PC-3 (cell line): ENCODE results near the gene HEYL. TPM values are rescaled to one million over a fixed set of nuclear protein-coding genes. Genes with fewer than 3 reads are reported as not detected.
"Not testable (repeated sequence)": the region's sequence is repeated elsewhere in the genome, so short reads cannot be mapped to it uniquely, and the experiment has no call there.

ENCODE experiments used
- ATAC-seq: fragments of 200-7000 bp; cut with Tn5 transposase; 2 replicates; pipeline ENCODE4 v1.9.1; 2020; ENCODE audit warnings: mild to moderate bottlenecking, moderate library complexity
- BruUV-seq: library from RNA; stranded (reverse); fragments of 400-500 nt; replicated peaks from 2 replicates; lab custom pipeline; 2021; lab: Mats Ljungman, UMichigan
- CTCF ChIA-PET: fragments of 300-600 bp; sonication (Branson Sonifier 250); formaldehyde crosslinking; loops from one replicate; lab custom pipeline; 2022; ENCODE audit warnings: antibody characterized with exemption; lab: Charles Lee
- POLR2A ChIA-PET: fragments of 300-600 bp; sonication (Branson Sonifier 250); formaldehyde crosslinking; loops from one replicate; lab custom pipeline; 2022; ENCODE audit warnings: antibody characterized with exemption; ENCODE audit not compliant: unreplicated experiment; lab: Charles Lee
- DNase-seq: peaks from one replicate; pipeline ENCODE4 v3.0.0-alpha.2; 2015
- H2AFZ ChIP-seq: fragments of 300-600 bp; sonication (generic); 2 replicates; pipeline ENCODE4 v1.6.0; 2016; ENCODE audit warnings: antibody characterized with exemption, low read length
- H3F3A ChIP-seq: fragments of 300-600 bp; sonication (generic); one replicate; pipeline ENCODE4 v1.6.0; 2017; ENCODE audit warnings: antibody characterized with exemption, low read length, control low read depth, mild to moderate bottlenecking; ENCODE audit not compliant: unreplicated experiment
- H3K27ac ChIP-seq: fragments of 300-600 bp; sonication (generic); 2 replicates; pipeline ENCODE4 v1.5.1; 2016; ENCODE audit warnings: mild to moderate bottlenecking, low read length
- H3K27me3 ChIP-seq: fragments of 300-600 bp; sonication (generic); 2 replicates; pipeline ENCODE4 v1.6.1; 2016; ENCODE audit warnings: low read length, mixed read lengths
- H3K36me3 ChIP-seq: fragments of 300-600 bp; sonication (generic); 2 replicates; pipeline ENCODE4 v1.6.1; 2016; ENCODE audit warnings: low read depth, mixed run types, low read length, mixed read lengths
- H3K4me1 ChIP-seq: fragments of 300-600 bp; sonication (generic); 2 replicates; pipeline ENCODE4 v1.5.1; 2016; ENCODE audit warnings: low read length; ENCODE audit not compliant: insufficient read depth
- H3K4me2 ChIP-seq: fragments of 300-600 bp; sonication (generic); 2 replicates; pipeline ENCODE4 v1.6.0; 2016; ENCODE audit warnings: low read length
- H3K4me3 ChIP-seq: fragments of 300-600 bp; sonication (generic); 2 replicates; pipeline ENCODE4 v1.5.1; 2016; ENCODE audit warnings: mild to moderate bottlenecking, low read length, mixed read lengths
- H3K79me2 ChIP-seq: fragments of 300-600 bp; sonication (generic); 2 replicates; pipeline ENCODE4 v1.6.1; 2017; ENCODE audit warnings: low read length, mixed read lengths
- H3K9ac ChIP-seq: fragments of 300-600 bp; sonication (generic); 2 replicates; pipeline ENCODE4 v1.6.0; 2016; ENCODE audit warnings: mild to moderate bottlenecking, low read length
- H3K9me2 ChIP-seq: fragments of 300-600 bp; sonication (generic); replicated peaks from 2 replicates; pipeline ENCODE4 v1.6.1; 2016; ENCODE audit warnings: mixed run types, low read length, mixed read lengths
- H3K9me3 ChIP-seq: fragments of 300-600 bp; sonication (generic); 2 replicates; pipeline ENCODE4 v1.6.1; 2016; ENCODE audit warnings: low read length, mixed read lengths
- H4K20me1 ChIP-seq: fragments of 300-600 bp; sonication (generic); 2 replicates; pipeline ENCODE4 v1.6.1; 2016; ENCODE audit warnings: low read length, mixed read lengths
- EZH2 ChIP-seq: fragments of 300-600 bp; sonication (generic); IDR thresholded peaks from one replicate; pipeline ENCODE4 v1.6.1; 2017; ENCODE audit warnings: antibody characterized with exemption, mild to moderate bottlenecking, low read length; ENCODE audit not compliant: unreplicated experiment
- EZH2phosphoT487 ChIP-seq: fragments of 300-600 bp; sonication (generic); IDR thresholded peaks from 2 replicates; pipeline ENCODE4 v1.6.1; 2018; ENCODE audit warnings: mild to moderate bottlenecking, antibody characterized with exemption, low read length, borderline replicate concordance
- intact Hi-C: fragments of 100-400 bp; cut with micrococcal nuclease; formaldehyde crosslinking; loops from 2 replicates; pipeline ENCODE4 v1.9.0; 2023
- total RNA-seq: library from RNA; depleted of rRNA; stranded (reverse); fragments of >200 nt; gene quantifications from 2 replicates; pipeline ENCODE4 v1.2.3, GENCODE V29; 2014
- TF ChIP-seq, protein P1 (sequence below): fragments of 300-600 bp; sonication (generic); conservative IDR thresholded peaks from 2 replicates; pipeline ENCODE4 v1.5.1; 2017; ENCODE audit warnings: antibody characterized with exemption, low read depth, mild to moderate bottlenecking, low read length

HEYL gene
- total RNA-seq, 1 experiment from 2014 or later: not detected

DNA sequence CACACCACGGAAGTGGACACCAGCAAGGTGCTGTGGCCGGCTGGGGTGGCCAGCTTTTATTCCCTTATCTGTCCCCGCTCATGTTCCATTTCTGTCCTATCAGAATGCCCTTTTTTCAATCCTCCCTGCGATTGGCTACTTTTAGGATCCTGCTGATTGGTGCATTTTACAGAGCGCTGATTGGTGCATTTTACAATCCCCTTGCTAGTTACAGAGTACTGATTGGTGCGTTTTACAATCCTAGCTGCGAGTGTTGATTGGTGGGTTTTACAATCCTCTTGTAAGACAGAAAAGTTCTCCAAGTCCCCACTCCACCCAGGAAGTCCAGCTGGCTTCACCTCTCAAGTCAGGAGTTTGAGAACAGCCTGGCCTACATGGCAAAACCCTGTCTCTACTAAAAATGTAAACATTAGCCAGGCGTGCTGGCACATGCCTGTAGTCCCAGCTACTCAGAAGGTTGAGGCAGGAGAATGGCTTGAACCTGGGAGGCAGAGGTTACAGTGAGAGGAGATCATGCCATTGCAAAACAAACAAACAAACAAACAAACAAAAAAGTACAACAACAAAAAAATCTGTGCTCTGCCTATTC lies 37.7 kb downstream of the HEYL start:
- H2AFZ ChIP-seq, ATAC-seq, H3K9me3 ChIP-seq, H3K9ac ChIP-seq, H3K4me3 ChIP-seq, H3K27me3 ChIP-seq, H3K36me3 ChIP-seq, BruUV-seq, H3K4me1 ChIP-seq, H3F3A ChIP-seq, H3K9me2 ChIP-seq, intact Hi-C loops, POLR2A ChIA-PET, H3K4me2 ChIP-seq, H4K20me1 ChIP-seq, H3K27ac ChIP-seq, CTCF ChIA-PET, H3K79me2 ChIP-seq, DNase-seq: not testable (repeated sequence)

DNA sequence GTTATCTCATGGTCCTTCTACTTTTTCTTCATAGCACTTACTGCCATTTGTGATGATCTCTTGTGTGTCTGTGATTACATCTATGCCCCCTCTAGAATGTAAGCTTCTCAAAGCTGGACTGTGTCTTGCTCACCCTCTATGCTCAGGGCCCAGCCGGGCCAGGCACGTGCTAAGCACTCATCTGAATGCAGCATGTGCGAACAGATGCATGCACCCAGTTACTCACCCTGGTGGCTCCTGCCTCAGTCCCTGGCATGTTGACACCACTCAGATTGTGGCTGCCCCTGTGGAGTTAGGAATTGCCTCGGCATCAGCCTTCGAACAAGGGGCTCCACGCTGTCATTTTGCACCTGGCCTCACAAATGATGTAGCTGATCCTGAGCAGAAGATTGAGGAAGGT lies 43.3 kb downstream of the HEYL start:
- intact Hi-C loops: no loop called here
- DNase-seq (no peak), ATAC-seq (no peak)
- Histone ChIP-seq H3K27ac (no peak overlapping the region), H3K27me3 (no peaks in the 10 kb centered on the region), H3K9ac (no peak overlapping the region), H3K9me2 (no peaks in the 10 kb centered on the region), H3K4me2 (no peak overlapping the region), H3K9me3 (no peaks in the 10 kb centered on the region), H3K79me2 (no peaks in the 10 kb centered on the region), H3F3A (no peaks in the 10 kb centered on the region), H3K36me3 (no peaks in the 10 kb centered on the region), H3K4me3 (no peak overlapping the region), H3K4me1 (no peaks in the 10 kb centered on the region), H4K20me1 (no peaks in the 10 kb centered on the region), H2AFZ (no peak overlapping the region)
- ChIA-PET CTCF (no interaction called here), POLR2A (no interaction called here)
- no TSS peak for BruUV-seq
- TF ChIP-seq EZH2: no peak
- no peak for TF ChIP-seq EZH2phosphoT487
- TF ChIP-seq, protein P1, sequence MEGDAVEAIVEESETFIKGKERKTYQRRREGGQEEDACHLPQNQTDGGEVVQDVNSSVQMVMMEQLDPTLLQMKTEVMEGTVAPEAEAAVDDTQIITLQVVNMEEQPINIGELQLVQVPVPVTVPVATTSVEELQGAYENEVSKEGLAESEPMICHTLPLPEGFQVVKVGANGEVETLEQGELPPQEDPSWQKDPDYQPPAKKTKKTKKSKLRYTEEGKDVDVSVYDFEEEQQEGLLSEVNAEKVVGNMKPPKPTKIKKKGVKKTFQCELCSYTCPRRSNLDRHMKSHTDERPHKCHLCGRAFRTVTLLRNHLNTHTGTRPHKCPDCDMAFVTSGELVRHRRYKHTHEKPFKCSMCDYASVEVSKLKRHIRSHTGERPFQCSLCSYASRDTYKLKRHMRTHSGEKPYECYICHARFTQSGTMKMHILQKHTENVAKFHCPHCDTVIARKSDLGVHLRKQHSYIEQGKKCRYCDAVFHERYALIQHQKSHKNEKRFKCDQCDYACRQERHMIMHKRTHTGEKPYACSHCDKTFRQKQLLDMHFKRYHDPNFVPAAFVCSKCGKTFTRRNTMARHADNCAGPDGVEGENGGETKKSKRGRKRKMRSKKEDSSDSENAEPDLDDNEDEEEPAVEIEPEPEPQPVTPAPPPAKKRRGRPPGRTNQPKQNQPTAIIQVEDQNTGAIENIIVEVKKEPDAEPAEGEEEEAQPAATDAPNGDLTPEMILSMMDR: no peak

DNA sequence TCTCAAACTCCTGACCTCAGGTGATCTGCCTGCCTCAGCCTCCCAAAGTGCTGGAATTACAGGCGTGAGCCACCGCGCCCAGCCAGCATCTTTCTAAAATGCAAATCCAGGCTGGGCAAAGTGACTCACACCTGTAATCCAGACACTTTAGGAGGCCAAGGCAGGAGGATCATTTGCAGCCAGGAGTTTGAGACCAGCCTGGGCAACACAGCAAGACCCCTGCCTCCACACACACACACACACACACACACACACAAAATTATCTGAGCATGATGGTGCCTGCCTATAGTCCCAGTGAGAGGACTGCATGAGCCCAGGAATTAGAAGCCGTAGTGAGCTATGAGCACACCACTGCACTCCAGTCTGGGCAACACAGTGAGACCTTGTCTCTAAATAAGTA lies 46.1 kb downstream of the HEYL start:
- no peaks in the 10 kb centered on the region for H3K27me3 ChIP-seq
- ChIA-PET POLR2A (no interaction called here), CTCF (no interaction called here)
- no peak overlapping the region for H3K9ac ChIP-seq
- no peak overlapping the region for H2AFZ ChIP-seq
- no peaks in the 10 kb centered on the region for H3K4me1 ChIP-seq
- H3K4me2 ChIP-seq: no peak overlapping the region
- H3K4me3 ChIP-seq: no peak overlapping the region
- intact Hi-C loops: no loop called here
- no peaks in the 10 kb centered on the region for H3K9me2 ChIP-seq
- H3K27ac ChIP-seq: no peak overlapping the region
- H3K79me2 ChIP-seq: no peaks in the 10 kb centered on the region
- no peaks in the 10 kb centered on the region for H3K9me3 ChIP-seq
- no peaks in the 10 kb centered on the region for H4K20me1 ChIP-seq
- BruUV-seq: no TSS peak
- no peak for DNase-seq
- TF ChIP-seq, protein P1: no peak
- no peak for TF ChIP-seq EZH2
- TF ChIP-seq EZH2phosphoT487: no peak
- no peak for ATAC-seq
- no peaks in the 10 kb centered on the region for H3K36me3 ChIP-seq
- H3F3A ChIP-seq: no peaks in the 10 kb centered on the region
